CD4-positive, alpha-beta T cell treated with Interleukin-15 for 1 hour (primary cell): ENCODE data around the gene DZIP1L.

Experiments
- DNase-seq: peaks from one replicate; pipeline ENCODE4 v3.0.0-alpha.2; 2020

DZIP1L gene

DNA sequence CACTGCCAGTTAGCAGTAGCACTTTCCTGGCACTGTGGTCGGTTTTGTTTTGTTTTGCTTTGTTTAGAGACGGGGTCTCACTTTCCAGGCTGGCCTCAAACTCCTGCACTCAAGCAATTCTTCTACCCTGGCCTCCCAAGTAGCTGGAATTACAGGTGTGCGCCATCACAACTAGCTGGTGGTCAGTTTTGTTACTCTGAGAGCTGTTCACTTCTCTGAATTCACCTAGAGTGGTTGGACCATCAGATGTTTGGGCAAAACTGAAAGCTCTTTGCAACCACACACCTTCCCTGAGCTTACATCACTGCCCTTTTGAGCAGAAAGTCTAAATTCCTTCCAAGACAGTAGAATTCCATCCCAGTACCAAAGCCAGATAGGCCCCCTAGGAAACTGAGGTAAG is 82.8 kb downstream of the DZIP1L start:
- no peak for DNase-seq

DNA sequence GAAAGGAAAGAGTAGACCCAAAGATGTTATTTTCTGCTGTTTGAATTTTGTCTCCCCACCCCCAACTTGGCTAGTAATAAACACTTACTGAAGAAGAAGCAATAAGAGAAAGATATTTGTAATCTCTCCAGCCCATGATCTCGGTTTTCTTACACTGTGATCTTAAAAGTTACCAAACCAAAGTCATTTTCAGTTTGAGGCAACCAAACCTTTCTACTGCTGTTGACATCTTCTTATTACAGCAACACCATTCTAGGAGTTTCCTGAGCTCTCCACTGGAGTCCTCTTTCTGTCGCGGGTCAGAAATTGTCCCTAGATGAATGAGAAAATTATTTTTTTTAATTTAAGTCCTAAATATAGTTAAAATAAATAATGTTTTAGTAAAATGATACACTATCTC is 83.9 kb downstream of the DZIP1L start:
- DNase-seq, result no peak

GRCh38 chr3:138030734-138031280 is 84.6 kb downstream of the DZIP1L start:
- no peak for DNase-seq

- DNase-seq, result no peak
Measured at GRCh38 chr3:138027821-138028220, 87.6 kb downstream of the DZIP1L start.

DNA sequence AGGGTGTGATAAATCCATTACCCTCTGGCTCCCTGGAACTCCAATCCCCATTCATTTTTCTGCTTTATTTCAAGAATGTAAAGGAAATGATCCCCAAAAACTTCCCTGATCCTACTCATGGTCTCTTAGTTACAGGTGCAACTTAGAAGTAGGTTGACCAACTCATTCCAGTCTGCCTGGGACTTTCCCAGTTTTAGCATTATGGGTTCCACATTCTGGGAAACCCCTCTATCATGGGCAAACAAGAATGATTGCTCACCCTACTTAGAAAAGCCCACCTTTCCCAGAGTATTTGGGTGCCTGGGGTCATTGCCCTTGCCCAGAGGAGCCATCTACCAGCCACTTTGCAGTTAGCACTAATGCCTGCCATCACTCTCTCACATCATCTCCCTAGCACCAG is 89.9 kb downstream of the DZIP1L start:
- no peak for DNase-seq

GRCh38 chr3:138023754-138024153 is 91.7 kb downstream of the DZIP1L start:
- no peak for DNase-seq

- DNase-seq, result no peak
Measured at GRCh38 chr3:138019281-138020069, 95.9 kb downstream of the DZIP1L start.

DNA sequence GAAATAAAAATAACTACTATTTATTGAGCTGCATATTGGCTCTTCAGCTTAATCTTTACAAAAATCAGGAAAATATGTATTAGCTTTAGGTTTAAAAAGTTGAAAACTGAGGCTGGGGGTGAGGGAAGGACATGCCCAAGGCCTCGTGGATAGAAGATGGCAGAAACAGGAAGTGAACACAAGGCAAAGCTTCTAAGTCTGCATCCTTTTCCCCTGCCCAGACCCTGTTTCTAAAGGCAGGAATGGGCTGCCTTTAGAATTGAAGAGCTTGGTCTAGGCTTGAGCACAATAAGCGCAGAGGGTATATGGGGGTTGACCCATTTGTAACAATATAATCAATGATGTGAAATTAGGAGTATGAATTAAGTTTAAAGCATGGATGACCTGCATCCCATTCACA is 99.3 kb downstream of the DZIP1L start:
- no peak for DNase-seq

GRCh38 chr3:138012526-138012925 is 102.9 kb downstream of the DZIP1L start:
- DNase-seq, result no peak
